HEK293 (cell line): ENCODE measurements around the gene TLL2.
A peak's percentile ranks its signal among the peaks of the same experiment; 100 is the strongest.

Experiments
- KLF7 ChIP-seq: fragments of 450-650 bp; formaldehyde crosslinking; IDR thresholded peaks from 2 replicates; pipeline ENCODE4 v1.5.1; 2016; ENCODE audit warnings: missing biosample characterization, missing genetic modification characterization, borderline replicate concordance
- ZNF121 ChIP-seq: fragments of 450-650 bp; formaldehyde crosslinking; IDR thresholded peaks from 2 replicates; pipeline ENCODE4 v1.5.1; 2016; ENCODE audit warnings: missing biosample characterization, missing genetic modification characterization
- ZNF16 ChIP-seq: fragments of 450-650 bp; formaldehyde crosslinking; IDR thresholded peaks from 2 replicates; pipeline ENCODE4 v1.5.1; 2016; ENCODE audit warnings: low read depth, missing biosample characterization, missing genetic modification characterization
- ZNF654 ChIP-seq: fragments of 450-650 bp; formaldehyde crosslinking; IDR thresholded peaks from 2 replicates; pipeline ENCODE4 v1.5.1; 2016; ENCODE audit warnings: low read depth, missing biosample characterization, missing genetic modification characterization
- TF ChIP-seq, protein P1 (sequence below): fragments of 450-650 bp; formaldehyde crosslinking; IDR thresholded peaks from 2 replicates; pipeline ENCODE4 v1.5.1; 2016; ENCODE audit warnings: missing biosample characterization, missing genetic modification characterization
- TF ChIP-seq, protein P2 (sequence below): fragments of 450-650 bp; formaldehyde crosslinking; IDR thresholded peaks from 2 replicates; pipeline ENCODE4 v1.5.1; 2016; ENCODE audit warnings: missing biosample characterization, missing genetic modification characterization

DNA sequence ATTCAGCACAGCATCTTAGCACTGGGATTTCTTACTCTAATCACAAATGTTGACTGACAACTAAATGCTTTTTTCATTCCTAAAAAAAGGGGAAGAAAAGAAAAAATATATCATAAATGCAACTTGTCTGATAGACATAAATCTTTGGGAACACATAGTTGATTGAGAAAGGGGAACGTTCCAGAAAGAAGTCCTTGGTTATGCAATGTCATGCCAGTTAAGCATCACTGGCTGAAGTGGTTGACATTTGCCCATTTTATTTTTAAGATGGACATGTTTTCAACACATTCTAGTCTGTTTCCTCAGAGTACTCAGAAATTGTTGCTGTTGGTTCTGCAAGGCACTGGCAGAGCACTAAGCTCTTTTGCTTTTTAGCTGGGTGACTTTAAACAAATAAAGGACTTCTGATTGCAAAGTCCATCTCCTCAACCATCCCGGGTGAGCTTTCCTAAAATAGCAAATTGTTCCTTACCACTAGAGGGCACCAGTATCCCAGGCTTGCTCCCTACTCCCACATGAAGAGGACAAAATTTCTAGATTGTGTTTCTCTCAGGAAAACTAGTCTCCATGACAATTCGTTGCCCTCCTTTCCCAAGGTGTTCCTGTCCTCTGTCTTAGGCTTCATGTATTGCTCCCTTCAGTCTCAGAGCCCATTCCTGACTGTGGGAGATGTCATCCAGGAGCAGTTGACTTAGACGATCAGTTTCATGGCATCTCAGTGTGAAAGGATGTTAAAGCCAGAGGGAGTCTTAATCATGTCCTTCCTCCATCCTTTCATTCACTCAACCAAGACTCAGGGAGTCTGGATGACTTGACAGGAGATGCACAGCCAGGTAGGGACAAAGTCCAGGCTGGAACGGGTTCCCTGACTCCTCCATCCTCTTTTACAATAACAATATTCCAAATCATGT lies 178.9 kb downstream of the TLL2 start:
- TF ChIP-seq, protein P1, sequence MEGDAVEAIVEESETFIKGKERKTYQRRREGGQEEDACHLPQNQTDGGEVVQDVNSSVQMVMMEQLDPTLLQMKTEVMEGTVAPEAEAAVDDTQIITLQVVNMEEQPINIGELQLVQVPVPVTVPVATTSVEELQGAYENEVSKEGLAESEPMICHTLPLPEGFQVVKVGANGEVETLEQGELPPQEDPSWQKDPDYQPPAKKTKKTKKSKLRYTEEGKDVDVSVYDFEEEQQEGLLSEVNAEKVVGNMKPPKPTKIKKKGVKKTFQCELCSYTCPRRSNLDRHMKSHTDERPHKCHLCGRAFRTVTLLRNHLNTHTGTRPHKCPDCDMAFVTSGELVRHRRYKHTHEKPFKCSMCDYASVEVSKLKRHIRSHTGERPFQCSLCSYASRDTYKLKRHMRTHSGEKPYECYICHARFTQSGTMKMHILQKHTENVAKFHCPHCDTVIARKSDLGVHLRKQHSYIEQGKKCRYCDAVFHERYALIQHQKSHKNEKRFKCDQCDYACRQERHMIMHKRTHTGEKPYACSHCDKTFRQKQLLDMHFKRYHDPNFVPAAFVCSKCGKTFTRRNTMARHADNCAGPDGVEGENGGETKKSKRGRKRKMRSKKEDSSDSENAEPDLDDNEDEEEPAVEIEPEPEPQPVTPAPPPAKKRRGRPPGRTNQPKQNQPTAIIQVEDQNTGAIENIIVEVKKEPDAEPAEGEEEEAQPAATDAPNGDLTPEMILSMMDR (tag by site-specific recombination): peak; percentile 23; the same call in 1 of the 2 replicates
- TF ChIP-seq, protein P2, sequence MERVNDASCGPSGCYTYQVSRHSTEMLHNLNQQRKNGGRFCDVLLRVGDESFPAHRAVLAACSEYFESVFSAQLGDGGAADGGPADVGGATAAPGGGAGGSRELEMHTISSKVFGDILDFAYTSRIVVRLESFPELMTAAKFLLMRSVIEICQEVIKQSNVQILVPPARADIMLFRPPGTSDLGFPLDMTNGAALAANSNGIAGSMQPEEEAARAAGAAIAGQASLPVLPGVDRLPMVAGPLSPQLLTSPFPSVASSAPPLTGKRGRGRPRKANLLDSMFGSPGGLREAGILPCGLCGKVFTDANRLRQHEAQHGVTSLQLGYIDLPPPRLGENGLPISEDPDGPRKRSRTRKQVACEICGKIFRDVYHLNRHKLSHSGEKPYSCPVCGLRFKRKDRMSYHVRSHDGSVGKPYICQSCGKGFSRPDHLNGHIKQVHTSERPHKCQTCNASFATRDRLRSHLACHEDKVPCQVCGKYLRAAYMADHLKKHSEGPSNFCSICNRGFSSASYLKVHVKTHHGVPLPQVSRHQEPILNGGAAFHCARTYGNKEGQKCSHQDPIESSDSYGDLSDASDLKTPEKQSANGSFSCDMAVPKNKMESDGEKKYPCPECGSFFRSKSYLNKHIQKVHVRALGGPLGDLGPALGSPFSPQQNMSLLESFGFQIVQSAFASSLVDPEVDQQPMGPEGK (tag by site-specific recombination): no peak
- TF ChIP-seq ZNF654 (tag by site-specific recombination) (peak; percentile 68), ZNF16 (tag by site-specific recombination) (no peak), ZNF121 (tag by site-specific recombination) (no peak), KLF7 (tag by site-specific recombination) (no peak)
